ENCODE measurements around the gene OR10AD1. TPM values are rescaled to one million over a fixed set of nuclear protein-coding genes. Genes with fewer than 3 reads are reported as not detected.

Gene OR10AD1
- total and polyA plus RNA-seq, 9 of the 15 experiments (the other 6 are each of a cell fraction or from before 2014, with no cell fraction given) = not detected

DNA sequence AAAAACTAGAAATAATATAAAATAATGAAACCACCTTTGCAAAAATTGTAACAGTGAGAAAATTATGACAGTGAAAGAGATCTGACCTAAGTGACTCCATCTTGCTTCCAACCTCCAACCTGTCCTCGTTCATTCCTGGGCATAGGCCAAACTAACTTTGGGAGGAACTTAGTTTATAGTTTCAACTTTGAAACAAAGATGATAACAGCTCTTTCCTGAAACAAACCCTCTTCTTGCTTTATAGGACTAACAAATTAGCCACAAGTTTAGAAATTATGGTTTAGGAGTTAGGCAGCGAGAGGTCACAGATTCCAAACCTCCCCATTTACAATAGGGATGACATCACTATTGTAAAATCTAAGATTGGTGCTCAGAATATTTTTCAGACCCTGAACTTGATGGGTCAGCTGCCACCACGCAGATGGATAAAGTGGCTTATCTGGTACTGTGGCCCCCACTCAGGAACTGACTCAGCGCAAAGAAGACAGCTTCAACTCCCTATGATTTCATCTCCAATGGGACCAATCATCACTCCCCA, 32.8 kb upstream of the OR10AD1 start (continued):
- TF ChIP-seq, protein P1, sequence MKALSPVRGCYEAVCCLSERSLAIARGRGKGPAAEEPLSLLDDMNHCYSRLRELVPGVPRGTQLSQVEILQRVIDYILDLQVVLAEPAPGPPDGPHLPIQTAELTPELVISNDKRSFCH (CRISPR knock-in tag; IDR thresholded peaks at IDR 0.05) = no peak
- TF ChIP-seq, protein P1 (tag; IDR thresholded peaks at IDR 0.05) = no peak
- TF ChIP-seq ZNF589 (CRISPR knock-in tag; IDR thresholded peaks at IDR 0.05; ENCODE audit: low read depth) = peak; percentile 95
- peak; percentile 95 for TF ChIP-seq SMAD4 (CRISPR knock-in tag; conservative IDR thresholded peaks at IDR 0.05)
- peak; percentile 98 for TF ChIP-seq DMBX1 (CRISPR knock-in tag; IDR thresholded peaks at IDR 0.05; ENCODE audit: borderline replicate concordance)
- TF ChIP-seq PATZ1 (CRISPR knock-in tag; IDR thresholded peaks at IDR 0.05; ENCODE audit: borderline replicate concordance) = no peak
- TF ChIP-seq TCF7L2 (IDR thresholded peaks at IDR 0.05; ENCODE audit: low read depth, low read length) = no peak
- no peak for TF ChIP-seq RREB1 (CRISPR knock-in tag; IDR thresholded peaks at IDR 0.05)
- no peak for TF ChIP-seq MEF2A (IDR thresholded peaks at IDR 0.05; ENCODE audit: control insufficient read depth, low read depth, low read length)
- TF ChIP-seq HDAC6 (IDR thresholded peaks at IDR 0.05; ENCODE audit: low read depth, low read length) = no peak
- no peak for TF ChIP-seq SUPT5H (IDR thresholded peaks at IDR 0.05)
- TF ChIP-seq ZNF76 (CRISPR knock-in tag; IDR thresholded peaks at IDR 0.05; ENCODE audit: borderline replicate concordance) = no peak
- TF ChIP-seq HMGN3 (IDR thresholded peaks at IDR 0.05; ENCODE audit: borderline replicate concordance, extremely low read depth, insufficient read length, low read depth, low read length) = no peak
- TF ChIP-seq HDAC8 (tag; IDR thresholded peaks at IDR 0.05) = peak; percentile 94
- TF ChIP-seq ZNF561 (CRISPR knock-in tag; conservative IDR thresholded peaks at IDR 0.05) = no peak
- TF ChIP-seq BMI1 (IDR thresholded peaks at IDR 0.05; ENCODE audit: low read length) = no peak
- TF ChIP-seq BCOR (IDR thresholded peaks at IDR 0.05) = no peak
- TF ChIP-seq ZFP91 (CRISPR knock-in tag; IDR thresholded peaks at IDR 0.05) = no peak
- no peak for TF ChIP-seq BRD4 (IDR thresholded peaks at IDR 0.05)

Measured in K562 (cell line).